H9 (cell line): ENCODE data around the gene TPX2. TPM values are rescaled to one million over a fixed set of nuclear protein-coding genes. Genes with fewer than 3 reads are reported as not detected.

Source experiments
- DNase-seq: peaks from one replicate; pipeline ENCODE4 v3.0.0-alpha.2; 2017
- H2AFZ ChIP-seq: one replicate; pipeline ENCODE4 v1.6.1; 2013; ENCODE audit warnings: mild to moderate bottlenecking, low read length, control low read depth, moderate library complexity
- H2AK5ac ChIP-seq: 2 replicates; pipeline ENCODE4 v1.6.1; 2013; ENCODE audit warnings: low read length, control low read depth, mixed read lengths; ENCODE audit not compliant: insufficient read length
- H2BK120ac ChIP-seq: one replicate; pipeline ENCODE4 v1.6.1; 2013; ENCODE audit warnings: low read depth, mild to moderate bottlenecking, low read length, control low read depth, inconsistent platforms; ENCODE audit not compliant: poor library complexity, severe bottlenecking
- H2BK12ac ChIP-seq: 2 replicates; pipeline ENCODE4 v1.6.1; 2013; ENCODE audit warnings: low read length, control low read depth, mixed read lengths, low read depth; ENCODE audit not compliant: insufficient read length
- H2BK15ac ChIP-seq: 2 replicates; pipeline ENCODE4 v1.6.1; 2013; ENCODE audit warnings: low read depth, low read length, control low read depth
- H2BK20ac ChIP-seq: one replicate; pipeline ENCODE4 v1.6.1; 2013; ENCODE audit warnings: low read depth, mild to moderate bottlenecking, low read length, control low read depth, inconsistent platforms; ENCODE audit not compliant: poor library complexity, severe bottlenecking
- H2BK5ac ChIP-seq: 2 replicates; pipeline ENCODE4 v1.6.1; 2013; ENCODE audit warnings: low read length, control low read depth, mixed read lengths; ENCODE audit not compliant: insufficient read length
- H3K14ac ChIP-seq: 2 replicates; pipeline ENCODE4 v1.6.1; 2013; ENCODE audit warnings: low read length, control low read depth; ENCODE audit not compliant: insufficient read depth
- H3K18ac ChIP-seq: 2 replicates; pipeline ENCODE4 v1.6.1; 2013; ENCODE audit warnings: low read depth, mild to moderate bottlenecking, mixed read lengths, low read length, control low read depth; ENCODE audit not compliant: insufficient read length
- H3K23ac ChIP-seq: 2 replicates; pipeline ENCODE4 v1.6.1; 2013; ENCODE audit warnings: low read length, control low read depth, mixed read lengths, low read depth; ENCODE audit not compliant: insufficient read length
- H3K23me2 ChIP-seq: 2 replicates; pipeline ENCODE4 v1.6.1; 2013; ENCODE audit warnings: low read depth, mild to moderate bottlenecking, mixed read lengths, low read length, control low read depth; ENCODE audit not compliant: insufficient read length, poor library complexity, severe bottlenecking
- H3K27ac ChIP-seq: 2 replicates; pipeline ENCODE4 v1.5.1; 2013; ENCODE audit warnings: low read length, control low read depth, mixed read lengths, low read depth; ENCODE audit not compliant: insufficient read length
- H3K27me3 ChIP-seq: 2 replicates; pipeline ENCODE4 v1.6.1; 2013; ENCODE audit warnings: low read length, control low read depth, inconsistent platforms; ENCODE audit not compliant: insufficient read depth
- H3K4ac ChIP-seq: 2 replicates; pipeline ENCODE4 v1.6.1; 2013; ENCODE audit warnings: low read depth, mild to moderate bottlenecking, control low read depth, inconsistent platforms, low read length, moderate library complexity
- H3K4me1 ChIP-seq: 2 replicates; pipeline ENCODE4 v1.6.1; 2013; ENCODE audit warnings: low read length, control low read depth, inconsistent platforms; ENCODE audit not compliant: insufficient read depth
- H3K4me2 ChIP-seq: 2 replicates; pipeline ENCODE4 v1.6.1; 2013; ENCODE audit warnings: low read length, control low read depth, mixed read lengths; ENCODE audit not compliant: insufficient read length, insufficient read depth
- H3K56ac ChIP-seq: 2 replicates; pipeline ENCODE4 v1.6.1; 2013; ENCODE audit warnings: low read depth, mild to moderate bottlenecking, mixed read lengths, low read length, control low read depth; ENCODE audit not compliant: insufficient read length
- H3K79me1 ChIP-seq: 2 replicates; pipeline ENCODE4 v1.6.1; 2013; ENCODE audit warnings: low read depth, mild to moderate bottlenecking, moderate library complexity, low read length, control low read depth, inconsistent platforms; ENCODE audit not compliant: insufficient read depth, poor library complexity, severe bottlenecking
- H3K79me2 ChIP-seq: 2 replicates; pipeline ENCODE4 v1.6.1; 2013; ENCODE audit warnings: low read length, control low read depth, inconsistent platforms; ENCODE audit not compliant: insufficient read depth
- H3K9ac ChIP-seq: 2 replicates; pipeline ENCODE4 v1.6.1; 2013; ENCODE audit warnings: low read length, control low read depth, mixed read lengths; ENCODE audit not compliant: insufficient read length; ENCODE audit errors: extremely low read depth
- H3K9me3 ChIP-seq: one replicate; pipeline ENCODE4 v1.6.1; 2013; ENCODE audit warnings: low read depth, low read length, inconsistent platforms; ENCODE audit not compliant: control insufficient read depth
- H3T11ph ChIP-seq: one replicate; pipeline ENCODE4 v1.6.1; 2013; ENCODE audit warnings: mild to moderate bottlenecking, low read length, control low read depth, inconsistent platforms
- H4K20me1 ChIP-seq: one replicate; pipeline ENCODE4 v1.6.1; 2013; ENCODE audit not compliant: control insufficient read depth, insufficient read length, insufficient read depth
- H4K5ac ChIP-seq: 2 replicates; pipeline ENCODE4 v1.6.1; 2013; ENCODE audit warnings: low read depth, mild to moderate bottlenecking, mixed read lengths, low read length, control low read depth; ENCODE audit not compliant: insufficient read length
- H4K8ac ChIP-seq: replicated peaks from 2 replicates; pipeline ENCODE4 v1.6.1; 2013; ENCODE audit warnings: low read length, control low read depth, mixed read lengths, low read depth; ENCODE audit not compliant: insufficient read length
- H4K91ac ChIP-seq: 2 replicates; pipeline ENCODE4 v1.6.1; 2013; ENCODE audit warnings: low read depth, mild to moderate bottlenecking, moderate library complexity, mixed read lengths, low read length, control low read depth; ENCODE audit not compliant: insufficient read length
- H3K27ac Mint-ChIP-seq, 3 experiments: 2 replicates in 2 of 3; 3 replicates in 1 of 3; pipeline ENCODE4 v1.8.0; 2020 to 2021; ENCODE audit warnings: mixed read lengths in 3 of 3, mild to moderate bottlenecking in 1 of 3, moderate library complexity in 1 of 3
- H3K27me3 Mint-ChIP-seq: 2 replicates; pipeline ENCODE4 v1.8.0; 2021; ENCODE audit warnings: low read depth, mild to moderate bottlenecking, moderate library complexity, mixed read lengths
- H3K36me3 Mint-ChIP-seq, 3 experiments: 2 replicates in 2 of 3; 3 replicates in 1 of 3; pipeline ENCODE4 v1.8.0; 2020 to 2021; ENCODE audit warnings: low read depth in 3 of 3, mixed read lengths in 3 of 3; ENCODE audit not compliant: insufficient read depth in 1 of 3
- H3K4me1 Mint-ChIP-seq, 2 experiments: 2 replicates each; pipeline ENCODE4 v1.8.0; 2020; ENCODE audit warnings: mixed read lengths in 2 of 2
- H3K4me3 Mint-ChIP-seq, 2 experiments: 2 replicates in 1 of 2; 3 replicates in 1 of 2; pipeline ENCODE4 v1.8.0; 2020 to 2021; ENCODE audit warnings: mild to moderate bottlenecking in 2 of 2, mixed read lengths in 2 of 2, moderate library complexity in 1 of 2
- H3K9me3 Mint-ChIP-seq, 2 experiments: 2 replicates in 1 of 2; 3 replicates in 1 of 2; pipeline ENCODE4 v1.8.0; 2020; ENCODE audit warnings: mild to moderate bottlenecking in 2 of 2, mixed read lengths in 2 of 2, moderate library complexity in 1 of 2
- CTCF ChIP-seq: fragments of 200-600 bp; sonication (generic); conservative IDR thresholded peaks from 3 replicates; pipeline ENCODE4 v1.8.0; 2021; ENCODE audit warnings: antibody characterized with exemption, mild to moderate bottlenecking
- WGBS: extraction: QIAGEN DNeasy Blood & Tissue Kit; methylation state at CpG from one replicate; pipeline ENCODE4 v1.1.7; 2013; ENCODE audit warnings: missing lambda C conversion rate, low lambda C conversion rate, mixed read lengths; ENCODE audit not compliant: insufficient read length; ENCODE audit errors: extremely low coverage; 5-methylcytosine and 5-hydroxymethylcytosine counted together
- total RNA-seq: library from RNA; stranded (reverse); gene quantifications from 2 replicates; pipeline ENCODE4 v1.2.1, GENCODE V29; 2021

TPX2 gene
- total RNA-seq, 1 experiment from 2014 or later = 161 TPM

GRCh38 chr20:31715766-31716165 is 23.3 kb upstream of the TPX2 start:
- Histone ChIP-seq H2BK5ac (no peak overlapping the region), H3K23me2 (peaks cover 12% of the 10 kb centered on the region), H2BK12ac (no peak overlapping the region), H3K9ac (no peak overlapping the region), H3K4me2 (no peak overlapping the region), H3K56ac (no peak overlapping the region), H3K18ac (no peak overlapping the region), H3K79me1 (no peaks in the 10 kb centered on the region), H2AFZ (no peak overlapping the region), H3K4me1 (peaks cover 27% of the 10 kb centered on the region), H3K79me2 (peaks cover 7% of the 10 kb centered on the region; the same call in 1 of the 2 replicates), H4K8ac (no peak overlapping the region), H3T11ph (no peak overlapping the region), H3K9me3 (no peaks in the 10 kb centered on the region), H3K14ac (no peak overlapping the region), H2AK5ac (no peak overlapping the region), H2BK120ac (no peak overlapping the region), H4K5ac (no peak overlapping the region), H2BK20ac (no peak overlapping the region), H3K23ac (no peak overlapping the region), H4K20me1 (no peaks in the 10 kb centered on the region), H4K91ac (no peak overlapping the region), H3K27ac (no peak overlapping the region), H2BK15ac (no peak overlapping the region), H3K27me3 (no peaks in the 10 kb centered on the region), H3K4ac (no peak overlapping the region)
- Mint-ChIP-seq H3K9me3 (no peaks in the 10 kb centered on the region), H3K4me3 (no peak overlapping the region; a peak in 1 of 5 replicates), H3K4me1 (peaks cover 85 to 91% of the 10 kb centered on the region in 2 experiments), H3K27me3 (no peaks in the 10 kb centered on the region), H3K27ac (peak overlapping the region; percentile 41 to 53 (median 45); a peak in 3 of 7 replicates), H3K36me3 (peaks cover 5 to 58% (median 51%) of the 10 kb centered on the region in 3 experiments; a peak in 6 of 7 replicates)
- WGBS = no CpG with 5 or more reads among the region's 3 CpGs
- no peak for DNase-seq
- no peak for TF ChIP-seq CTCF
